Measurements from ENCODE around the gene XPO4.

DNA sequence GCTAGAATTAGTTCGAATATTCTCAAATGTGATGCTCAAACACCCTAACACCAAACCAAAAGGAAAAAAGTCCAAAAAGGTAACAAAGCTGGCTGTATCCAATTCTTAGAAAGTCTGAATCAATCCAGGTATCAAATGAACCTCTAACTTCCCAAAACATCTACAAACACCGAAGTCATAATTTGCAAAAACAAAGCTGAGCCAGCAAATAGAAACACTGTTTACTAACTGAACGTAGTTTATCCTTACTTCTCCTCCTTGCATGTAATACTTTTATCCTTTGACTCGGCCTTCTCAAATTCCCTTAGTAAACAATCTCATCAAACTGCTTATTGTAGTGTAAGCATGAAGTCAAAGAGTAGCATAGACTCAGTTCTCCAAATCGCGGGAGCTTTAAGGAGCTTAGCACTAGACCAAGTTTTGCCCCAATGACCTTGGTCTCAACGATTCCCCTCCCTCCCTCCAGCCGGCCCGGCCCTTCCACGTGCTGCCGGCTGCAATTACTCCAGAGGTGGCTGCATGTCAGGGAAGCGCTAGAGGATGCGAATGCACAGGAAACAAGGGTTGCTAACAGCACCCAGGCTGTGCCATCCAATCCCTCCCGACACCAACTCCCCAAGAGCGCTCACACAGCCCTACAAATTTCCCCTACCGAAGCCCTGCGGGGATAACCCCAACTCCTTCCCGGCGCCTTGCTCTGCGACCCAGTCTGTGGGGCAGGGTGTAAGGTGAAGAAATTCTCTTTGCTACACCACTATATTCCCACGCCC lies 693 bp downstream of the XPO4 start:
- no peak for TF ChIP-seq POLR2A (IDR thresholded peaks at IDR 0.05)
- TF ChIP-seq, protein P1, sequence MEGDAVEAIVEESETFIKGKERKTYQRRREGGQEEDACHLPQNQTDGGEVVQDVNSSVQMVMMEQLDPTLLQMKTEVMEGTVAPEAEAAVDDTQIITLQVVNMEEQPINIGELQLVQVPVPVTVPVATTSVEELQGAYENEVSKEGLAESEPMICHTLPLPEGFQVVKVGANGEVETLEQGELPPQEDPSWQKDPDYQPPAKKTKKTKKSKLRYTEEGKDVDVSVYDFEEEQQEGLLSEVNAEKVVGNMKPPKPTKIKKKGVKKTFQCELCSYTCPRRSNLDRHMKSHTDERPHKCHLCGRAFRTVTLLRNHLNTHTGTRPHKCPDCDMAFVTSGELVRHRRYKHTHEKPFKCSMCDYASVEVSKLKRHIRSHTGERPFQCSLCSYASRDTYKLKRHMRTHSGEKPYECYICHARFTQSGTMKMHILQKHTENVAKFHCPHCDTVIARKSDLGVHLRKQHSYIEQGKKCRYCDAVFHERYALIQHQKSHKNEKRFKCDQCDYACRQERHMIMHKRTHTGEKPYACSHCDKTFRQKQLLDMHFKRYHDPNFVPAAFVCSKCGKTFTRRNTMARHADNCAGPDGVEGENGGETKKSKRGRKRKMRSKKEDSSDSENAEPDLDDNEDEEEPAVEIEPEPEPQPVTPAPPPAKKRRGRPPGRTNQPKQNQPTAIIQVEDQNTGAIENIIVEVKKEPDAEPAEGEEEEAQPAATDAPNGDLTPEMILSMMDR (IDR thresholded peaks at IDR 0.05): no peak
